ENCODE results near the gene UTS2B. TPM values are rescaled to one million over a fixed set of nuclear protein-coding genes. Genes with fewer than 3 reads are reported as not detected.

UTS2B gene
- polyA plus RNA-seq, 1 of the 3 experiments (the other 2 are of a cell fraction) = 0.03 TPM

GRCh38 chr3:191339316-191339917 lies 9.1 kb upstream of the UTS2B start:
- H3K4me1 ChIP-seq (ENCODE audit: control insufficient read depth in 1 of 2, insufficient read depth in 2 of 2, low read depth in 1 of 2, low read length in 1 of 2) = peaks cover 0 to 39% of the 10 kb centered on the region in 2 experiments; a peak in 2 of 4 replicates
- no peak for DNase-seq
- no peak overlapping the region for H2AFZ ChIP-seq (ENCODE audit: low read depth)
- H3K36me3 ChIP-seq (replicated peaks in 1 of 2; ENCODE audit: control insufficient read depth in 1 of 2, insufficient read depth in 2 of 2, low read length in 1 of 2) = no peaks in the 10 kb centered on the region
- peaks cover 19% of the 10 kb centered on the region for H3F3A ChIP-seq (replicated peaks; ENCODE audit: insufficient read depth)
- POLR2A ChIA-PET = no interaction called here
- no peaks in the 10 kb centered on the region for H3K27me3 ChIP-seq (ENCODE audit: insufficient read depth)
- H3K4me3 ChIP-seq (ENCODE audit: low read depth in 2 of 2, low read length in 1 of 2) = no peak overlapping the region
- no peaks in the 10 kb centered on the region for H3K9me2 ChIP-seq
- no peak overlapping the region for H3K27ac ChIP-seq (ENCODE audit: low read depth in 2 of 2, low read length in 1 of 2)
- H3K79me2 ChIP-seq (ENCODE audit: insufficient read depth) = peaks cover 97% of the 10 kb centered on the region
- CTCF ChIA-PET = no interaction called here
- H3K4me2 ChIP-seq = no peak overlapping the region
- no peaks in the 10 kb centered on the region for H3K9me3 ChIP-seq
- no peak for TF ChIP-seq FOXJ3 (CRISPR knock-in tag; IDR thresholded peaks at IDR 0.05)
- TF ChIP-seq ZBTB33 (IDR thresholded peaks at IDR 0.05; ENCODE audit: borderline replicate concordance, low read depth) = no peak
- no peak for TF ChIP-seq MAX (IDR thresholded peaks at IDR 0.05; ENCODE audit: low read depth)
- no peak for TF ChIP-seq RXRA (IDR thresholded peaks at IDR 0.05; ENCODE audit: borderline replicate concordance, low read depth)
- no peak for TF ChIP-seq POLR2AphosphoS5 (IDR thresholded peaks at IDR 0.05; ENCODE audit: low read depth, low read length)
- no peak for TF ChIP-seq MEF2A (IDR thresholded peaks at IDR 0.05; ENCODE audit: borderline replicate concordance, low read depth)
- no peak for TF ChIP-seq ELF1 (IDR thresholded peaks at IDR 0.05)
- no peak for TF ChIP-seq EZH2phosphoT487 (IDR thresholded peaks at IDR 0.05; ENCODE audit: borderline replicate concordance, low read depth)
- no peak for TF ChIP-seq NRF1 (IDR thresholded peaks at IDR 0.05; ENCODE audit: low read depth, low read length)
- TF ChIP-seq FOXM1 (IDR thresholded peaks at IDR 0.05; ENCODE audit: low read depth) = no peak
- no peak for TF ChIP-seq IRF3 (IDR thresholded peaks at IDR 0.05; ENCODE audit: low read depth, low read length)
- no peak for TF ChIP-seq REST (IDR thresholded peaks at IDR 0.05; ENCODE audit: low read depth, low read length)
- TF ChIP-seq CTCF (IDR thresholded peaks at IDR 0.05) = no peak
- no peak for TF ChIP-seq YY1 (IDR thresholded peaks at IDR 0.05; ENCODE audit: low read depth)
- 96% methylated on average over 3 of the region's 3 CpGs for WGBS (ENCODE audit: low lambda C conversion rate)
- peaks cover 32% of the 10 kb centered on the region for H4K20me1 ChIP-seq (ENCODE audit: insufficient read depth)
- H3K9ac ChIP-seq = no peak overlapping the region
